Daoy (cell line): ENCODE results near the gene NFATC1. TPM values are rescaled to one million over a fixed set of nuclear protein-coding genes. Genes with fewer than 3 reads are reported as not detected.

Source experiments
- DNase-seq: peaks from one replicate; pipeline ENCODE4 v3.0.0-alpha.2; 2015; ENCODE audit warnings: low read depth
- total RNA-seq: library from RNA; depleted of rRNA; stranded (reverse); fragments of >200 nt; shearing (Covaris generic); gene quantifications from 2 replicates; pipeline ENCODE4 v1.2.3, GENCODE V29; 2014

The NFATC1 gene
- total RNA-seq, 1 experiment from 2014 or later: 1.5 TPM

DNA sequence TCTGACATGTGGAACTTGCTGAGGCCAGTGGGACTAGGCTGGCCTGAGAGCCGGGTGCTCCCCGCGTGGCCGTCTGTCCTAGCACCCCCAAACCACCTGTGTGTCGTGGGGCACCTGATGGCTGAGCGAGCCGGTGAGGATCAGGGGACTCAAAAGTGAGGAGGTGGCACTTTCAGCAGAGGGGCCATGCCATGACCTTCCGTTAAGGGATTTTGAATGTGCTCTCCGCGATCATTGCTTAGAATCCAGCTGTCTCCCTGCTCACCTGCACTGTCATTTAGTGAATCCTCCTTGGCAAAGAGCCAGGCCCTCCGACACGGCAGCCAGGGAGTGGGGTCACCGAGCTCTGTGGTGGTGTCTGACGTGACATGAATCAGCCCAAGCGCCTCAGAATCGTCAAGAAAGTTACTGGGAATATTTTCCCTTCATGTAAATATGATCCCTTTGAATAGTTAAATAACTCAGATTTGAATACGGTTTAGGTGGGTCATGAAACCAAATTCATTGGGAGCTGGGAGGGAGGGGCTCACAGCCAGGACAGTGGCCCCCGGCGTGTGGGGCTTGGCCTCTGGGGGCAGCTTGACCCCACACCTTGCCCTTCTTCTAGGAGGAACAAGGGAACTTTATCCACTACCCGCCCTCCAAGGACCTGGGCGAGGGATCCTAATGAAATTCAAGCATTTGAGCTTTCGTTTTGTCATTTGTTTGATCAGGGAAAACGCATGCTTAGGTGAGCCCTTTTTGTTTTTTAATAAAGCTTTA lies 9.5 kb downstream of the NFATC1 start:
- no peak for DNase-seq

DNA sequence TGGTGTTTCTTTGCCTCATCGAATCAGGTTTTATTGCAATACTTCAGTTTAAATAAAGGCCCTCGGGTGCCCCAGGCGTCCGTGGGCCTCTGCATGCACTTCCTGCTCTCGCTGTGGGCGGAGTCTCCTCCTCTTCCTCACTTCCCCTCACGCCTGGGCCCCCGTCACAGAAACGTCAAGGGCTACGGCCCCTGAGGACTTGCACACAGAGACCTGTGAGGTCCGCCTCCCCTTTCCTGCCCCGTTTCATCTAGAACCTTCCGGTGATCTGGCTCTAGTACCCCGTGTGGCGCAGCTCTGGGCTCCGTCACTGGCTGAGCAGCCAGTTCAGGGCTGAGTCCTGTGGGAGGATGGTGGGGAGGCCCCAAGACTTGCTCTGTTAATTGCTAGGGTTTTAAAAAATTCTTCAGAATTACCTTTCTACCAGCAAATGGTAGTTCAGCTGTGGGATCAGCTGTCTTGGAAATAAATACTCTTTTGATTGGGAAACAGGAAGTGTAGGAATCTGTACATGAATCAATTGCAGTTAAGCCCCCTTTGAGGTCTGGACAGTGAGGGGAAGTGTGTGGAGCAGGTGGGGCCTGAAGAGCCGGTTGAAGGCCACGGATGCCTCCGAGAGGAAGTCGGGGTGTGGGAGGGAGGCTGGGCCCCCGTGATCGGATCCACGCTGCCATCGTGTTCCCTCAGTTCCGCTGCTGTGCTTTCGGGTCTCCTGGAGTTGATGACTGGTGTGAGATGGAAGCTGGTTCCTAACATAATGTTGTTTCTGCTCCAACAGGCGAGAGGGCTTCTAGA lies 10.2 kb downstream of the NFATC1 start:
- no peak for DNase-seq

DNA sequence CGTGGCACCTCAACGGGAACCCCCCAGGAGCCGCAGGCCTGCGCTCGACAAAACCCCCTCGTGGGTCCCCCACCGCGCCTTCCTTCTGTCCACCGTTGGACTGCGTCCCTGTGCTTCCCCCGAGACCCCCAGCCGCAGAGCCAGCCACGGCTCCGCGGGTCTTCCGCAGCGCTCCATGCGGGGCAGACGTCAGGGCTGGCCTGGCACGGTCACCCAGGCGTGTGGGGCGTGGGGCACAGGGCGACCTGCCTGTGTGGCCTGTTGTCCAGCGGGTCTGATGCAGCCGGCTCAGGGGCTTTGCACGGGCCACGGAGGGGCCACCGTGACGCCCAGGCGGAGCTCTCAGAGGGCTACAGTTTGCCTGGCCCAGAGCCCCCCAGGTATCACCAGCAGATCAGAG lies 11.0 kb downstream of the NFATC1 start:
- no peak for DNase-seq

DNA sequence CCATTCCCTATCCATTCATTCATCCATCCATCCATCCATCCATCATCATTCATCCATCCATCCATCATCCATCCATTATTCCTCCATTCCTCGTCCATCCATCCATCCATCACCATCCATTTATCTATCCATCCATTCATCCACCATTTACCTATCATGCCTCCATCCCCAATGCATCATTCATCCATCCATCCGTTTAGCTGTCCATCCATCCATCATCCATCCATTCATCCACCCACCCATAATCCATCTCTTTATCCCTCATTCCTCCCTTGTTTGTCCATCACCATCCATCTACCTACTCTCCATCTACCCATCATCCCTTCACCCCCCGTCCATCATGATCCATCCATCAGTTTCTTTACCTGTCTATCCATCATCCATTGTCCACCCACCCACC lies 13.6 kb downstream of the NFATC1 start:
- no peak for DNase-seq

DNA sequence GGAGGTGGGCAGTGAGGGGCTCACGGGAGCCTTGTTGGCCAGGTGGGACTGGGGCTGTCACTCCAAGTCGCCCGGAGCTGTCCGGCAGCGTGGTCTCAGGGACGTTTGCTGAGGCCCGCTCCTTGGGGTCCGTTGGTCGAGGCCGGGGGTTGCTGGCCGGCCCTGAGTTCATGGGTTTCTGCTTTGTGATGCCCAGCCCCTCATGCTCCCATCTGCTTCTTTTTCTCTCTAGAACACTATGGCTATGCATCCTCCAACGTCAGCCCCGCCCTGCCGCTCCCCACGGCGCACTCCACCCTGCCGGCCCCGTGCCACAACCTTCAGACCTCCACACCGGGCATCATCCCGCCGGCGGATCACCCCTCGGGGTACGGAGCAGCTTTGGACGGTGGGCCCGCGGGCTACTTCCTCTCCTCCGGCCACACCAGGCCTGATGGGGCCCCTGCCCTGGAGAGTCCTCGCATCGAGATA lies 14.5 kb downstream of the NFATC1 start:
- no peak for DNase-seq

DNA sequence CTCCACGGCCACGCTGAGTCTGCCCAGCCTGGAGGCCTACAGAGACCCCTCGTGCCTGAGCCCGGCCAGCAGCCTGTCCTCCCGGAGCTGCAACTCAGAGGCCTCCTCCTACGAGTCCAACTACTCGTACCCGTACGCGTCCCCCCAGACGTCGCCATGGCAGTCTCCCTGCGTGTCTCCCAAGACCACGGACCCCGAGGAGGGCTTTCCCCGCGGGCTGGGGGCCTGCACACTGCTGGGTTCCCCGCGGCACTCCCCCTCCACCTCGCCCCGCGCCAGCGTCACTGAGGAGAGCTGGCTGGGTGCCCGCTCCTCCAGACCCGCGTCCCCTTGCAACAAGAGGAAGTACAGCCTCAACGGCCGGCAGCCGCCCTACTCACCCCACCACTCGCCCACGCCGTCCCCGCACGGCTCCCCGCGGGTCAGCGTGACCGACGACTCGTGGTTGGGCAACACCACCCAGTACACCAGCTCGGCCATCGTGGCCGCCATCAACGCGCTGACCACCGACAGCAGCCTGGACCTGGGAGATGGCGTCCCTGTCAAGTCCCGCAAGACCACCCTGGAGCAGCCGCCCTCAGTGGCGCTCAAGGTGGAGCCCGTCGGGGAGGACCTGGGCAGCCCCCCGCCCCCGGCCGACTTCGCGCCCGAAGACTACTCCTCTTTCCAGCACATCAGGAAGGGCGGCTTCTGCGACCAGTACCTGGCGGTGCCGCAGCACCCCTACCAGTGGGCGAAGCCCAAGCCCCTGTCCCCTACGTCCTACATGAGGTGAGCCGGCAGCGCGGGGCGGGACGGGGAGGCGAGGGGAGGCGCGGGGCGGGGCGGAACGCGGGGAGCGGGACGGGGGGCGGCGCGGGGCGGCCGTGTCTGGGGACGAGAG lies 15.2 kb downstream of the NFATC1 start:
- no peak for DNase-seq

DNA sequence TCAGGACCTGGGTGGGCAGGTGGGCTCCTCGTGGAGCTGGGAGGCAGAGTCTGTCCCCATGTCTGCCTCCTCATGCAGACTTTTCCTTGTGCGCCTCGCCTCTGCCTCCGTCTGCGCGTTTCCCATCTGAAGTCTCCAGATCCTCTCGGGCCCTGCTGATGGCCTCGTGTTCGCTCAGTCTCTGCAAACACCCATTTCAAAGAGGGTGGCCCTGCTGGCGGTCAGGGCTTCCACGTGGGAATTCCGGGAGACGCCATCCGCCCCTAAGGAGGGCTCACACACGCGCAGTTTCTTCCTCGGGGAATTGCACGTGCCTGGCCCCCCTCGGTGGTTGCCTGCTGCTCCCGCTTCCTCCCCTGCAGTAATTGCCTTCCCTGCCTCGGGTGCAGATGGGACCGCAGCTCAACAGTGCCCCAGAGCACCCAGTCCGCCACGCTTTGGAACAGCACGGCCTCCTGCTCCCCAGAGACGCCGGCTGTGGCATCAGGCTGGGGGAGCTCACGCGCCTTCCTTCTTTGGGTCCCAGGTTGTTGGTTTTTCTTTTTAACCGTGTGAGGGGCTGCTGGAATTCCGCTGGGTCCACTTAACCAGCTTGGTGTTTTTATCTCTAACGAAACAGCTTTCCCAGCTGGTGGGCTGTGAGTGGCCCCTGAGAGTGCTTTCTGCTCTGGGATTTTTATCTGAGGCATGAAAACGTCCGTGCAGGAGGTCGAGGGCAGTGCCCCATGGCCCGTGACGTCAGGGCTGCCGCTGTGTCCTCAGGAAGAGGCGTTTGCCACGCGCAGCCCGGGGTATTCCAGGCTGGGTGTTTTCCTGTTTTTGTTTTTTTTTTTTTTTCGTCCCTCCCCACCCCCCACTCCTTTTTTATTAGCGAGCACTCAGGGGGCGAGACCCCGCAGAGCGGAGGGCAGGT lies 16.1 kb downstream of the NFATC1 start:
- DNase-seq: no peak

DNA sequence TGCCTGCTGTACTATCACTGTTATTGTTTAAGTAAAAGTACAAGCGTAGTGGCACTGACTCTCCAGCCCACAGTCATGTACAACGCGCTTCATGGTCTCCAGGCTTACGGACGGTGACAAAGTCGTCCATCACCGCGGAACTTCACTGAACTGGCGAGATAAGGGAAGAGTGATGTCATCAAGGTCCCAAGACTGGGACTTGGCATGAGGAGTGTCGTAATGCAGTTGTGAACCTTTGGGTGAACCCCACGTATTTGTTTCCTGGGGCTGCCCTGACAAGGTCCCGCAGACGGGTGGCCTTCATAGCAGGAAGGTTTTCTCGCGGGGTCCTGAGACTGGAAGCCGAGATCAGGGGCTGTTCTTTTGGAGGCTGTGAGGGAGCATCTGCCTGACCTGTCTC lies 17.3 kb downstream of the NFATC1 start:
- no peak for DNase-seq

DNA sequence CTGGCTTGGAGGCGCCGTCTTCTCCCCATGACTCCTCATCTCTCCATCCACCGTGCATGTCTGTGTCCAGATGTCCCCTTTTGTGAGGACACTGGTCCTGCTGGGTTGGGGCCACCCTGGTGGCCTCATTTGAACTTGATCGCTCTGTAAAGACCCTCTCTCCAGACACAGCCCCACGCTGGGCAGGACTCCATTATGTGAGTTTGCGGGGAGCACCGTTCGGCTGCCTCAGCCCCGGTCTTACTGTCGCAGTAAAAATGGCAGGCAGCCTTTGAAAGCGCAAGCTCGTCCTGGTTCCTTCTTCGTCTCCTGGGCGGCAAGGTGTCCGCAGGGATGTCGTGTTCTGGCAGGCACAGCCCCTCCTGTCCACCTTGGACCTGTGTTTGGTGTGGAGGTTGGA lies 17.7 kb downstream of the NFATC1 start:
- DNase-seq: no peak

DNA sequence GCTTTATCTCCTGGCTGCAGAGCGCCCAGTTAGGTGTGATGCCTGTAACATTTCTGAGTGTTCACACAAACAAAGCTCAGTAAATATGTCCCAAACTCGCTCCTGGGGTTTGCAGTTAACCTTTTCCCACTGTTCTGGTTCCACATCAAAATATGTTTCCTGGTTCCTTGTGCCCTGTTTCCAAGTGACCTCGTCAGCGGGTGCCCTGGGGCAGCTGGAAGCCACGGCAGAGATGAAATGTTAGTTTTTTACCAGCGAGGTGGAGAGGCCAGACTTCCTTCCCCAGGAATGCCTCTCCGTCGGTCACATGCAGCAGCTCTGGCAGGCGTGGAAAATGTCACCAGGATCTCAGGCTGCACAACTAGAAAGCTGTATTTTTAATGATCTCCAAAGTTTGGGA lies 18.2 kb downstream of the NFATC1 start:
- DNase-seq: no peak

DNA sequence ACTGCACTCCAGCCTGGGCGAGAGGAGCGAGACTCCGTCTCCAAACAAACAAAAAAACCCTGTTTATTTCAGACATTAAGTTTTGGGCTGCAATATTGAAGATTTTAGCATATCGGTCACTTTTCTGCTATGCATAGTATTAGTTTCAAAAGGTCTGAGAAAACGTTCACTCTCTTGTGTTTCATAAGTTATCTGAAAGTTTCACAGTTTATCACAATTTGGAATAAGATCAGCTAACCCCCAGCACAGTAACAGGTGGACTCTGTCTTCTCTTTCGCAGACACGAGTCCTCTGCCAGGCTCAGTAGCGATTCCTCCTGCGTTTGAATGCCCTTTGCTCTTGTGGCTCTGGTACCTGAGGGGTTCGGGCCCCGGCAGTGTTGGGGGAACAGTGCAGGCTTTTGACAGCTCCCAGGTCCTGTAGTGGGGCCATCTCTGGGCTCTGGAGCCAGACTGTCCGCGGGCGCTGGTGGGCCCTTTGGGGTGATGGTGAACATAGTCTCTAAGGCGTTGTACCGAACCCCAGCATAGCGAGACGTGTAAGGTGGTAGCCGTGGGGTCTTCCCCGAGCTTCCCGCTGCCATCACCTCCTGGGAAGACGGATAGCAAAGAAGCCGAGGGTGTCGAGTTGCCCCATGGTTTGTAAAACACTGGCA lies 20.4 kb downstream of the NFATC1 start:
- DNase-seq: no peak

DNA sequence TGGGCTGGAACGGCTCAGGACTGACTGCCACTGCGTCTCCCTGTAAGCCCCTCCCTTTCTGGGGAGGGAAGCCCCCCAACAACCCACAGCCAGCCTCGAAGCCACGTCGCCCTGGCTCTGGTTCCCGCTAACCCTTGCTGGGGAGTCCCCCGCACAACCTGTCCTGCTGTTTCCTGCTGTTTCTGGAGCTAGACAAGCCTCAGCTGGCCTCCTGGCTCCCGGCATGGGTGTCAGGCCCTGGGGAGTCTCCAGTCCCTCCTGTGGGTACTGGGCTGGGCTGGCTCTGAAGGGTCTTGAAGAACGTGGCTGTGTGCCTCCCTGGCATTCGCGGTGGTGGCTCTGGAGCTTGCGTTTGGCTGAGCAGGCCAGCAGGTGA lies 20.9 kb downstream of the NFATC1 start:
- DNase-seq: no peak

DNA sequence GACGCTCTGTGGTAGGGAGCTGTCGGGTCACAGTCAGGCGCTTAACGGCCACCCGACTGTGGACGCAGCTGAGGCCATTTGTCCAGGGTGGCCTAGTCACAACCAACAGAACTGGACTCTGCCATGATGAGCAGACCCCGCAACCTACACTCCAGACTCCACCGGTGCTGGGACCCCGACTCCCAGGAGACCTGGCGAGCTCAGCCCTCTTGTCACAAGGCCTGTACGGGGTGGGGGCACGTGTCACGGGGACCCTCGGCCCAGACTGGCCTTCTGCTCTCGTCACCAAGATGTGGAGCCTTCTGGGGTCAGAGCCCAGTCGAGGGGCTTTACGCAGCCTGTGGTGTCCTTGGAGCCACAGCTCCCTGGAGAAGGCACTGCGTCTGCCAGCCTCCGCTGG lies 22.5 kb downstream of the NFATC1 start:
- no peak for DNase-seq

DNA sequence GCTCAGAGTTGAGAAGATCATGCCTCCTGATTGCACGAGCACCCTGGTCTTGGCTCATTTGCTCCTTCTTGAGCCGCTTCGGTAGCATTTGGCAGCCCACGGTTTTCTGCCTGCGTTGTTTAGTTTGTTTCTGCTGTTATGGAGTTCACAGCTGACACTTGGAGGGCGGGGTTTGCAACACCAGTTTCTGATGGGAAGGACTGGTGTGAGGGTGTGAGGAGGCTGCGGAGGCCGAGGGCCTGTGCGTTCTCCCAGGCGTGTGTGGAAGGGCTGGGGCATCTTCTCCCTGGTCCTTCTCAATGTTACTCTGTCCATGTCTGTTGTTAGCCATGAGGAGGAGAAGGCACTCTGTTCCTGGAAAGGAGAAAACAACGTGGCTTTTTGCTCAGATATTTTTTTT lies 22.9 kb downstream of the NFATC1 start:
- no peak for DNase-seq

DNA sequence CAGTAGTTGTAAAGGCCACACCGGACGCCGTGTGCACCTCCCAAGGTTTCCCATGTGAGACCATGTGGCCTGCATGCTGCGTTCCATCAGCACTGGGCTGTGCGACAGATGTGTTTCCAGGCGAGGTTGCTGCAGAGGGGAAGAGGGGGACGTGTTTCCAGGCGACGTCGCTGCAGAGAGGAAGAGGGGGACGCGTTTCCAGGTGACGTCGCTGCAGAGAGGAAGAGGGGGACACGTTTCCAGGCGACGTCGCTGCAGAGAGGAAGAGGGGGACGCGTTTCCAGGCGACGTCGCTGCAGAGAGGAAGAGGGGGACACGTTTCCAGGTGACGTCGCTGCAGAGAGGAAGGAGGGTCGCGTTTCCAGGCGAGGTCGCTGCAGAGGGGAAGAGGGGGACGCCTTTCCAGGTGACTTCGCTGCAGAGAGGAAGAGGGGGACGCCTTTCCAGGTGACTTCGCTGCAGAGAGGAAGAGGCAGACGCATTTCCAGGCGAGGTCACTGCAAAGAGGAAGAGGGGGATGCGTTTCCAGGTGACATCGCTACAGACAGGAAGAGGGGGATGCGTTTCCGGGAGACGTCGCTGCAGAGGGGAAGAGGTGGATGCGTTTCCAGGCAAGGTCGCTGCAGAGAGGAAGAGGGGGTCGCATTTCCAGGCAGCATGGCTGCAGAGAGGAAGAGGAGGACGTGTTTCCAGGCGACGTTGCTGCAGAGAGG lies 24.5 kb downstream of the NFATC1 start:
- DNase-seq: no peak

DNA sequence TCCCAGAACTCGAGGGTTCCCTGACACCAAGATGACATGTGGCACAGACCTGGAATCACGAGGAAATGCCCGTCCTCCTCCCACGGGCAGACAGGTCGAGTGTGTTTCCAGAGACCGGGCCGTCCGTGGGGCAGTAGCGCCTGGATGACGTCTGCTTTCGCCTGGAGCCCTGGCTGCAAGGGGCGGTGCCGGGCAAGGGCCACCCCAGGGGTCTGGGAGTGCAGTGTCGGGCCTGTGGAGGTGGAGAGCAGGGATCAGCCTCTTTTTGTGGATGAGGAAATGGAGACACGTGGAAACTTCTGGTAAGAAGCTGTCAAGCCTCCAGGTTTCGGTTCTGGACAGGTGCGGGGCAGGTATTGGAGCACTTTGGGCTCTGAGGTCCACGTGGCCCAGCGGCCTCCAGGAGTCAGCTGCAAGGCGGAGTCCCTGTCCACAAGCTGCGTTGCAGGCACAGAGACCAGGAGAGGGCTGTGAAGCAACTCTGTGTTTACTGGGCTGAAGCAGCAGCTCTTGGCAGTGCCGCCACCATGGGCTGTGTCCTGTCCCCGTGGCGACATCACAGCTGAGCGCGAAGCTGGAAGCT lies 25.6 kb downstream of the NFATC1 start:
- no peak for DNase-seq

DNA sequence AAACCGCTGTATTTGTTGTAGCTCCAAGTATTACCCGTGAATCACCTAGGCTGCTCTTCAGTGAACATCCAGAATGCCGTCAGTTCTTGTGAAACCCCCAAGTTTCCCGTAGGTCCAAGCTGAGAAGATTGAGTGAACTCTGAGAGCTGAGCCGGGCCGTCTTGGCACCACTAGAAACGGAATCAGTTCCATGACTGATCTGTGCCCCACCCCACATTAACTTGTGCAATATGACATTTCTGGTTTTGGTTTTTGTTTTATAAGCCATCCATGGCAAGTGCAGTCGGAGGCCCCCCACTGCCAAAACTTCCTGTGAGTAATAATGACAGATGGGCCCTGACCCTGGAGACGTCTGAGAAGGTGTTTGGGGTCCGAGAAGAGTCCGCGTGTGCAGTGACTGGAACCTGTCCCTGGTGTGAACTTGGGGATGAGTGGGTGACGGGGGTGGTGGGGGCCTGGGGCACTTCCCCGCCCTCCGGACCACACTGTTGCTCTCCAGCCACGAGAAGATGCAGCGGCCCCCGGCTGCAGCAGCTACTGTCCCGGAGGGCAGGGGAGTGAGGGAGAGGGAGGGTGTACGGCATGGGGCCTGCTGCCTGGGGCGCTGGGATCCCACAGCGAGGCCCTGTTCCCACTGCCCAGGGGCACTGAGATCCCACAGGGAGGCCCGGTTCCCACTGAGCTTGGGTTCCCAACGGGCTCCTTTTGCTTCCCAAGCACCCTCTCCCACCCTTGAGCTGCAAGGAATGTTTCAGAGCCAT lies 26.5 kb downstream of the NFATC1 start:
- peak; percentile 63 for DNase-seq

DNA sequence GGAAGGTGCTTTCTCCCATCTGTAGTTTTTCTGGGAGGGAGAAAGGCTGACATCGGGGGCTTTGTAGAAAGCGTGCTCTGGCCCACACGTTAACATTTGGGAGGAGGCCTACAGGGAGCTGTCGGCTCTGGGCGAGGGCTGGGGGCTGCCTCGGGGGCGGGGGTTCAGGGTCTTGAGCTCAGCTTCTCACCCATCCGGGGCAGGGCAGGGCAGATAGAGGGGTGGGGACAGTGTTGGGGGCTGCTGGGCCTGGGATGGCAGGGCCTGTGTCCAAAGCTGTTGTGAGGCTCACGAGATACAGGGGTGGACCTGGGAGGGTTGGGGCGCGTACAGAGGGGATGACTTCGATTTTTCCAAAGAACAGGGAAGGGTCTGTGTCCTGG lies 27.0 kb downstream of the NFATC1 start:
- DNase-seq: no peak
